Measurements from ENCODE around the gene ARAP3. TPM values are rescaled to one million over a fixed set of nuclear protein-coding genes. Genes with fewer than 3 reads are reported as not detected.

The ARAP3 gene
- polyA plus RNA-seq, 1 donor (not counting 4 experiments of a cell fraction or from before 2014, with no cell fraction given), result 1.3 TPM

DNA sequence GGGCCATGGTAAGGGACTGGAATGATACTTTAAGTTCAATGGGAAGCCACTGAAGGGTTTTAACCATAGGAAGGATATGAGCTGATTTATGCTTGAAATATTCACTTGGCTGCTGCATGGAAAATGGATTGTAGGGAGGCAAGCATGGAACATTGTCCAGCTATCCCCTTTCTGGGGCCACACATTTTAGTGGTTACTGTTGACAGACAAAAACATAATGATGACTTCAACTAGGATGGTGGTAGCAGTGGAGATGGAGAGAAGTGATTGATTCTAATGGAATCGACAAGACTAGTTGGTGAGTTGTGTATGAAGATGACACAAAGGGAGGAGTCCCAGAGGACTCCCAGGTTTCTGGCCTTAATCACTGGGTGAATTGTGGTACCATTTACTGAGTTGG is 24.6 kb downstream of the ARAP3 start:
- no peaks in the 10 kb centered on the region for H3K9me1 ChIP-seq (ENCODE audit: control insufficient read depth, extremely low read depth, insufficient read depth, low read length)

DNA sequence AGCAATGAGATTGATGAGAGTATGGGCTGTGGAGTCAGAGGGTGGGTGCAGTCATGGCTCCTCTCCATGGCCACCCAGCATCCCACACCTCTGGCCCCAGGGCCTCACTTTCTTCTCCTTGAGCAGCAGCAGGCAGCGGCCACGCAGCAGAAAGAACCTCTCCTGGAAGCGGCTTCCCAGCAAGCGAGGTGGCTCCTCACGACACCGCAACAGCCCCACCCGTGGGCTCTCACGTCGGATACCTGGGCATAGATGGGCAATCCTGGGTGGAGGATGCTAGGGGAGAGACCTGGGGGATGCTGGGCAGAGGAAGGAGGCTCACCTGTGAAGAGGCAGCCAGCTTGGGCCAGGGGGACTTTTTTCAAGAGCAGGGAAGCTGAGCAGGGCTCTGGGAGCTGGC is 25.6 kb downstream of the ARAP3 start:
- Histone ChIP-seq H3K9ac (ENCODE audit: control insufficient read depth, extremely low read depth, insufficient read depth, low read length) (no peak overlapping the region), H3K27me3 (ENCODE audit: control insufficient read depth, extremely low read depth, insufficient read depth, low read length) (no peaks in the 10 kb centered on the region), H3K4me2 (ENCODE audit: control insufficient read depth, extremely low read depth, insufficient read depth, low read depth, low read length) (no peak overlapping the region), H3K9me3 (ENCODE audit: control insufficient read depth, low read depth, low read length) (no peaks in the 10 kb centered on the region), H3K27ac (ENCODE audit: control insufficient read depth, insufficient read depth, low read length) (no peak overlapping the region), H3K4me3 (ENCODE audit: control insufficient read depth in 2 of 3, extremely low read depth in 1 of 3, insufficient read depth in 2 of 3, low read depth in 1 of 3, low read length in 3 of 3) (no peak overlapping the region), H3K9me1 (ENCODE audit: control insufficient read depth, extremely low read depth, insufficient read depth, low read length) (no peaks in the 10 kb centered on the region), H3K4me1 (ENCODE audit: control insufficient read depth, extremely low read depth, insufficient read depth, low read length) (peaks cover 10% of the 10 kb centered on the region), H3K36me3 (ENCODE audit: control insufficient read depth in 2 of 2, extremely low read depth in 1 of 2, insufficient read depth in 2 of 2, low read length in 2 of 2) (no peaks in the 10 kb centered on the region), H4K20me1 (ENCODE audit: control insufficient read depth, extremely low read depth, insufficient read depth, low read length) (no peaks in the 10 kb centered on the region), H3K79me2 (ENCODE audit: control insufficient read depth, insufficient read depth, low read length) (no peaks in the 10 kb centered on the region), H2AFZ (ENCODE audit: control insufficient read depth, low read length) (no peak overlapping the region)
- TF ChIP-seq, protein P1, sequence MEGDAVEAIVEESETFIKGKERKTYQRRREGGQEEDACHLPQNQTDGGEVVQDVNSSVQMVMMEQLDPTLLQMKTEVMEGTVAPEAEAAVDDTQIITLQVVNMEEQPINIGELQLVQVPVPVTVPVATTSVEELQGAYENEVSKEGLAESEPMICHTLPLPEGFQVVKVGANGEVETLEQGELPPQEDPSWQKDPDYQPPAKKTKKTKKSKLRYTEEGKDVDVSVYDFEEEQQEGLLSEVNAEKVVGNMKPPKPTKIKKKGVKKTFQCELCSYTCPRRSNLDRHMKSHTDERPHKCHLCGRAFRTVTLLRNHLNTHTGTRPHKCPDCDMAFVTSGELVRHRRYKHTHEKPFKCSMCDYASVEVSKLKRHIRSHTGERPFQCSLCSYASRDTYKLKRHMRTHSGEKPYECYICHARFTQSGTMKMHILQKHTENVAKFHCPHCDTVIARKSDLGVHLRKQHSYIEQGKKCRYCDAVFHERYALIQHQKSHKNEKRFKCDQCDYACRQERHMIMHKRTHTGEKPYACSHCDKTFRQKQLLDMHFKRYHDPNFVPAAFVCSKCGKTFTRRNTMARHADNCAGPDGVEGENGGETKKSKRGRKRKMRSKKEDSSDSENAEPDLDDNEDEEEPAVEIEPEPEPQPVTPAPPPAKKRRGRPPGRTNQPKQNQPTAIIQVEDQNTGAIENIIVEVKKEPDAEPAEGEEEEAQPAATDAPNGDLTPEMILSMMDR (optimal IDR thresholded peaks at IDR 0.05 in 1 of 3, IDR thresholded peaks at IDR 0.05 in 1 of 3, conservative IDR thresholded peaks at IDR 0.05 in 1 of 3; ENCODE audit: extremely low read depth in 1 of 3, insufficient read depth in 2 of 3, low read length in 3 of 3), result no peak
- TF ChIP-seq EZH2 (IDR thresholded peaks at IDR 0.05; ENCODE audit: low read length), result no peak
- no peak for FAIRE-seq
- dilution Hi-C loops (cut with MboI; ENCODE audit: extremely low pct_ligation_motif_present, low sequenced_read_pairs), result no loop called here
- DNase-seq (ENCODE audit: low read depth, low spot score), result no peak

More for the DNA sequence above, 24.6 kb downstream of the ARAP3 start:
- no peak overlapping the region for H3K4me3 ChIP-seq (ENCODE audit: control insufficient read depth in 2 of 3, extremely low read depth in 1 of 3, insufficient read depth in 2 of 3, low read depth in 1 of 3, low read length in 3 of 3)
- dilution Hi-C loops (cut with MboI; ENCODE audit: extremely low pct_ligation_motif_present, low sequenced_read_pairs), result no loop called here
- no peak overlapping the region for H3K4me2 ChIP-seq (ENCODE audit: control insufficient read depth, extremely low read depth, insufficient read depth, low read depth, low read length)
- DNase-seq (ENCODE audit: low read depth, low spot score) (no peak), FAIRE-seq (no peak)
- no peak overlapping the region for H3K9ac ChIP-seq (ENCODE audit: control insufficient read depth, extremely low read depth, insufficient read depth, low read length)
- H3K27me3 ChIP-seq (ENCODE audit: control insufficient read depth, extremely low read depth, insufficient read depth, low read length), result no peaks in the 10 kb centered on the region
- H3K36me3 ChIP-seq (ENCODE audit: control insufficient read depth in 2 of 2, extremely low read depth in 1 of 2, insufficient read depth in 2 of 2, low read length in 2 of 2), result no peaks in the 10 kb centered on the region
- no peaks in the 10 kb centered on the region for H3K79me2 ChIP-seq (ENCODE audit: control insufficient read depth, insufficient read depth, low read length)
- no peak overlapping the region for H3K27ac ChIP-seq (ENCODE audit: control insufficient read depth, insufficient read depth, low read length)
- H2AFZ ChIP-seq (ENCODE audit: control insufficient read depth, low read length), result no peak overlapping the region
- TF ChIP-seq, protein P1 (optimal IDR thresholded peaks at IDR 0.05 in 1 of 3, IDR thresholded peaks at IDR 0.05 in 1 of 3, conservative IDR thresholded peaks at IDR 0.05 in 1 of 3; ENCODE audit: extremely low read depth in 1 of 3, insufficient read depth in 2 of 3, low read length in 3 of 3), result no peak
- TF ChIP-seq EZH2 (IDR thresholded peaks at IDR 0.05; ENCODE audit: low read length), result no peak
- no peaks in the 10 kb centered on the region for H4K20me1 ChIP-seq (ENCODE audit: control insufficient read depth, extremely low read depth, insufficient read depth, low read length)
- no peaks in the 10 kb centered on the region for H3K9me3 ChIP-seq (ENCODE audit: control insufficient read depth, low read depth, low read length)
- H3K4me1 ChIP-seq (ENCODE audit: control insufficient read depth, extremely low read depth, insufficient read depth, low read length), result peaks cover 7% of the 10 kb centered on the region

Measured in keratinocyte (primary cell).